ENCODE results near the gene MRPL43.

Gene MRPL43

DNA sequence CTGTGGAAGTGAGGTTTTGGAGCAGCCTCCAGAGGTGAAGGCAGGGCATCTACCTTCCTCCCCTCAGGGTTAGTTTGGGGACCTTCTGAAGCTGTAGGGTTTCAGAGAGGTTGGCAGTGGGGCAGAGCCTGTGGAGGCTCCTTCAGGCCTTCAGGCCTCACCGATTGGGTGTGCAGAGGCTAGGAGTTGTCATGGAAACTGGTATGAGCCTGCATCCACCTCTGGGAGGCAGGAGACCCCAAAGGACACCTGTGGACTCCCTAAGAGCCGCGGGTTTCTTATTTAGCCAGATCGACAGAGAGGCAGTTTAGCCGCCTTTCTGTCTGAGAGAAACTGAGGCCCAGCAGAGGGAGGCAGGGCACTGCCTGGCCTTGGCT is 14.3 kb upstream of the MRPL43 start:
- DNase-seq, result no peak

DNA sequence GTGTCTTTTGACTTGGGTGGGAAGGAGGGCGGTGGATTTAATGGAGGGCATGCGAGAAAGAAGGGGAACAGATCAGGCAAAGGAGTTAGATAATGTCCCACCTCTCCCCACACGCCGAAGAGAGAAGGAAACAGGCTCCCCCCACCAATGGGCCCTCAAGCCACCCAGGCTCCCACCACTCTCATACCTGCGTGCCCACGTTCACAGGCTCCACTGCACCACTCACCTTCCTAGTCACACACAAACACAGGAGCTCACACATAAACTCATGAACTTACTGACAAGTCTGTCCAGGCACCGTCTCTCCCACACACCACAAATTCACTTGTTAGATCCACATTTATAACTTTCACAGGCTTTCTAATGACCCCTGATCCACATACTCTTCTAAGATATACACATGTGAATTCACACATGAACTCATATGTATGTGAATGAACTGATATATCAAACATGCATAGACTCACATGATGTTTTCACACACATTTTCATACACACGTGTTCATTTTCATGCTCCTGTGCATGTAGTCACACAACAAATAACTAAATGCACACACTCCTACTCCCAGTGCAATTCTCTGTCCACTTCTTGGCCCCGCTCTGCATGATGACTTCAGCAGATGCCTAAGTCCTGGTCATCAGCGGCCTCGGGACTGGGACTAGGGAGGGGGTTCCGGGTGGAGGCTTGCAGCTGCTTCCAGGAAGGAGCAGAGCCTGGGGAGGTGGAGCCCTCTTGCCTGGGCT is 13.8 kb upstream of the MRPL43 start:
- DNase-seq, result peak; percentile 49

DNA sequence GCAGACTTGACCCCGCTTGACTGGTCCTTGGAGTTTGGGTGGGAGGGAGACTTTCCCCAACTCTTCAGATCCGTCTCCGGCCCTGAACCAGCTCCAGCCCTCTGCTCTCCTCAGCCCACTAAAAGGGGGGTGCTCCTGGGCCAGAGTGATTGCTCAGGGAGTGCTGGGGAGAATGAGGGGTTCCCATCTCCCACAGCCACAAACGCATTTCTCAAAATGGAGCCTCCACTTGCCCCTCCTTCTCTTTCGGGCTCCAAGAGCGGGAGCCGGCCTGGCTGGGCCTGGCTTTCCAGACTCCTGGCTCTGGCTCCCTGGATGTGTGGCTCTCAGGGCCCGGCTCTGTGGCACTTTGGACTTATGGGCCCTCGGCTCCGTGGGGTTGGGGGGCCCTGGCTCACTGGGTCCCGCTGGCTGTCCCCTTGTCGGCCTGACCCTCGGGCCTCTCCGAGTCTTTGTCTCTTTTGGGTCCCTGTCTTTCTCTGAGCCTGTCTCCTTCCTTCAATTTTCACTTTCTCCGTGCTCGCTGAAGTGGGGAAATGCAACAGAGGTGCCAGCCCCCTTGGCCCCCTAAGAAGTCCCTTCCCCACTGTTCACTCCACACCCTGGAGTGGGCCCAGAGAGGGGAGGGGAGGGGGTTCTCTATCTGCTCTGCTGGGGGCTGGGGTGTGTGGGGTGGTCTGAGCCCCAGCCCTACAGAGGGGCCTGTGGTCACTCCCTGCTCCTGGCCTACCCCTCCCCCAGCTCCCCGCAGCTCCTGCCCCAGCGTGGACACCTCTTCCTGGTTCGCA is 13.0 kb upstream of the MRPL43 start:
- DNase-seq, result peak; percentile 74

DNA sequence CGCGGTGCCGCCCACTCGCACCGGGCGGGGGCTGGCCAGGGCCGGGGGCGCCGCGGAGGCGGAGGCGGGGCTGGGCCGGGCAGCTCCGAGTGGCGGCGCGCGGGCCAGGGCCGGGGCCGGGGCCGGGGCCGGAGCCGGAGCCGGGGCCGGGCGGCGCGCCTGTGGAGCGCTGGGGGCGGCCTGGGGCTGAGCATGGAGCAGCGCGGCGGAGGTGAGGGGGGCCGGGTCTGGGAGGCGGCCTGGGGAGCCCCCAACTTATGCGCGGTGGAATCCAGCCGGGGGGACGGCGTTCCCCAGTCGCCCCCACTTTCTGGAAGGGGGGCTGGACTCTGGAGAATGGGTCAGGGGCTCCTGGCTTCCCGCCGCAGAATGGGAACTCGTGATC is 12.4 kb upstream of the MRPL43 start, which contains the start of gene LZTS2:
Gene LZTS2 (plus strand): TSS at position 67 of the 385 bp plus-strand sequence. CDS start 2,731 bp downstream, outside the sequence.
- no peak for DNase-seq

DNA sequence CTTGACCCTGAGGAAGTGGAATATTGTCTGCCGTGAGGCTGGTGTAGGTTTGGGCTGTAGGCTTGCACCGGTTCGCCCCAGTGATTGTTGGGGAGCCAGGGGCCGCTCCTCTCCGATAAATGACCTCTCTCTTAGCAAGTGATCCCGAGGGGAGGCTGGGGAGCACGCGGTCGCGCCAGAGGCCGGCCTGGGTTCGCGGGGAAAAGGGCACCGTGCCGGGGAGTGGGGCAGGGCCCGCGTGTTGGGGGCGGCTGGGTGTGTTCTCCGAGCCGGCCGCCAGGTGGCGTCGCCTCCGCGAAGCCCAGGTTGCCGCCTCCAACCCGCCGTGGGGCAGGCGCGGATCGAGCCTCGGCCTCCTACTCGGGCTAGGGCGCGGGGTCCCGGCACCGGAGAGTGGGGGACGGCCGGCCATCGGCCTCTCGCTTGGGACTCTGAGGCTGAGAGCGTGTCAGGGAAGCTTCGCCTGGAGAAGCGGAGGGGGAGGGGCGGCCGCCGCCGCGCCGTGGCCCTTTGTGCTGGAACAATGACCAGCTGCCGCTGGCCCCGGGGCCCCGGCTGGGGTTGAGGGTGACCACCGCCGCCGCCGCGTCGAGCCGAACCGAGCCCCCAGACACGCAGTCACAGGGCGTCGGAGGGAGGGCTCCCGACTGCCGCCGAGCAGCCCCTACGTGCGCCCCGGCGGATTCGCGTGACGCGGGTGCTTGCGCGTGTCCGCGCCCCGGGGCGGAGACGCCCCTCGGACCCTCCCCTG is 11.9 kb upstream of the MRPL43 start:
- DNase-seq, result peak; percentile 96

DNA sequence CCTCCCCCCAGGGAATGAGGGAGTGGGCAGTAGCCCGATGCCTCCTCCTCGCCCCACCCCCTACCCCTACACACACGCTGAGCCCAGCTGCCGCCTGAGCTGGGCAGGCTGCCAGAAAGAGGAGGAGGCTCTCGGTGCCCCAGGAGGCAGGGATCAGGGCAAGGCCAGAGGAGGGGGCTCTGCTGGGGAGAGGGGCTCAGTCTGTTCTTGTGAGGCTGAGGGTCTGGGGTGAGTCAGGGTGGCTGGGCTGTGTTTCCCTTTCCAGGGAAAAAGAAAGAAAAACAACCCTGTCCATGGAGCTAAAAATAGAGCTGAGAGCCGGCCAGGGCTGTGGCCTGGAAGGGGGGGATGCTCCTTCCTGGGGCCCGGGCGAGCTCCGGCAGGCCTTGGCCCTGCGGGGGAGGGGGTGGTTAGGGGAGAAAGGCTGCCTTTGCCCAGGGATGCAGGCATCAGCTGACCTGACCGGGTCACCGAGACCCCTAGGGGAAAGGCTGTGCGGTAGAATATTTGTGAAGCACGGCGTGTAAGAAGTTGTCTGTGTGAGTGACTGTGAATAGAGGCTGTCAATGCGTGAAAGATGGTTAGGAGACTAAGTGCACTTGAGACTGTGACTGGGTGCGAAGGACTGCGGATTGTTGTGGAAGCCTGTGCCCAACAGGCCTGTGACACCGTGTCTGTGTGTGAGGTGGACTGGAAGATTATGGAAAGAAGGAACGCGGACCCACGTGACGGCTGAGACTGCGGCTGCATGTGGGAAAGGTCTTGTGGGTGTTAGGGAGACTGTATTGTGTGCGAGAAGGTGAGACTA is 11.1 kb upstream of the MRPL43 start:
- DNase-seq, result peak; percentile 93

DNA sequence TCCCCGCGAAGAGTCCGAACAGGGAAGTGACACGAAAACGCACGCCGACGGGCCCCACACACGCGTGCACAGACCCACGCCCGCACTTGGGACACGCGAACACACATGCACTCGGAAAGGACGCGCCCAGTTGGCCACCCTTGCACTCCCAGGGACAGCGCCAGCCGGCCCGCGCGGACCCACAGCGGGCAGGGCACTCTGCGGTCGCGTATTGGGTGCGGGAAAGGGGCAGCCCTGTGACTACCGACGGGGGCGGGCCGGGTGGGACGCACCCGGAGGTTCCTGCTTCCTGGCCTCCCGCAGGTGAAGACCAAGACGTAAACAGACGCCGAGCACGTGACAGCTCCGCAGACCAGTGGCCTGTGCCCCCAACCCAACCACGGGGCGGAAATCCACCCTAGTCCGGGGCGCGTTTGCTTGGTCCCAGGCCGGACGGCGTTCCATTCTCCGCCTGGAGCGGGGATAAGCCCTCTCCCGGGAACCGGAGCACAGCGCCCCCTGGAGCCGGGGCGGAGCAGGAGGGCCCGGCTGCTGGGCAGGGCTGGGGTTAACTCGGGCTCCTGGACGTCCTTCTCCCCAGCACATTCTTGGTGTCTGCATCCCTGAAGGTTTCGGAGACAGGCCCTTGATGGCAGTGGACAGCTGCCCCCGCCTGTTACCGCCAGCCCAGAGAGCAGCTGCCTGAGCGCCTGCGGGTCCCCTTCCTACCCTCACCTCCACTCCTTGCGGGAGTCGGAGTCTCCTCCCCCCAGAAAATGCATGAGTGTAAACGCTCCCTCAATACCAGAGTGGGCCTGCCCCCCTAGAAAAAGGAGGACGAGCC is 10.3 kb upstream of the MRPL43 start:
- peak; percentile 92 for DNase-seq

DNA sequence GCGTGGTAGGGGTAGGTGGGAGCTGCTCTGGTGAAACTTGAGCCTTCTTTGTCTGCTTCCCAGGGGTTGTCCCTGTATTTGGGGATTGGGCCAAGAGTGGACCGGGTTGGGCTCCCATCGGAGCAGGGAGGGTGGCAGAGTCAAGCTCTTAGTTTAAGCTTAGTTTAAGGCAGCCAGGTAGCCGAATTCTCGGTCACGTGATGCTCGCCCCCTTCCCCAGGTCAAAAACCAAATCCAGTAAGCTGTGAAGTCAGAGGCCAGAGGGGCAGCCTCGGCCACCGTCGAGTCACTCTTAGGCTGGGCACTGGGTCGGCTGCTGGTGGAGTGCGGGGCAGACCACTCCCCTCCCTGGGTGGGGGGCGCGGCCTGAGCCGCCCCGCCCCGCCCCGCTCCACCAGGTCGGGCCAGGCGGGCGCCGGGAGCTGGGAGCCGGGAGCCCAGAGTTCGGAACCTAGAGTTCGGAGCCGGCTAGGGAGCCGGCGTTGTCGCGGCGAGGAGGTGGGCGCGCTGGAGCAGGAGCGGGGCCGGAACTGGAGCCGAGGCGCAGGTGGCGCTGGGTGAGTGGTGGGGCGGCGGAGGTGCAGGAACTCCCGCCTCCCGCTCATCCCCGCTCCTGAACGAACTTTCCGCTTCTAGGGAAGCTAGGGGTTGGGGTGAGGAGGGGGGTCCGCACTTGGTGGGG is 9.5 kb upstream of the MRPL43 start:
- DNase-seq, result peak; percentile 80

DNA sequence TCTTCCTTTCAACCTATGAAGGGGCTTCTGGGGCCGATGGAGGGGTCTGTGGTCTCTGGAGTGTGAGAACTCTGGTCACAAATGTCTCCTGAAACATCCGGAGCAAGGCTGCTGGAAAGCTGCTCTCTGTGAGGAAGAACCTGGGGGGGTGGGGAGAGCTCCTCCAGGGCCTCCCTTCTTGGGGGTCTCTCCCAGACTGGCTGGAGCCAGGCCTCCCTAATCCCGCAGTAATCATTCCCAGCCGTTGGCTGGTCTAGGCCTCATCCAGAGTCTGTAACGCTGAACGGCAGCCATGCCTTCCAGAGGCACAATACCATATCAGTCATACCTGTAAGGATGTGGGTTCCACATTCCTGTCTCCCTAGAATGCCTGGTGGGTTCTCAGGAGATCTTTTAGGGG is 7.9 kb upstream of the MRPL43 start:
- DNase-seq, result no peak

DNA sequence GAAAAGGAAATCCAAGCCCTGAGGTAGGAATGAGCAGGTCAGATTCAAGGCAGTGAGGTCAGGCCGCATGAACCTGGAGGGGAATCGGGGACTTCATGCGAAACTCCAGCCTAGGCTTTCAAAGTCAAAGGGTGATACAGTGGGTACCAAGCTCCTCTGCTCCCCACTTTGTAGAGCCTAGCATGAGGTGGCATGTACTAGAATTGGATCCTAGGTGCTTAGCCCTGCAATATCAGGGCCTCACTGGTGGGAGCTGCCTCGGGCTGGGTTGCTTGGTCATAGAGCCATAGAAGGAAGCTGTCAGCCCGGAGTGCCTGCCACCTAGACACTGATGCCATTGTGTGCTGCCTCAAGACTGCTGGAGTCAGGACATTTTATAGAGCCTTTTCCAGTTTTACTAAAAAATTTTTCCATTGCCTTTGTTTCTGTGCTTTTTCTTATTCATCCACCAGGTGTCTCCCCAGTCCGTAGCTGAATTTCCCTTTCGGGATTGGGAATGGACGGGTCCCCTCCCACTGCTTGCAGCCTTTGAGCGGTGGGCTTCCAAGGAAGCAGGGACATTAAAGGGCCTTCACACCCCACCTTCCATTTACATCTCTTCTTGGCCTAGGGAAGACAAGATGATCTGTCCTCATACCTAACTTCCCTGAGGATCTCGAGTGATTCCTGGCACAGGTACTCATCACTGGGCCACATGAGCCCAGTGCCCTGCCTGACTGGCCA is 6.8 kb upstream of the MRPL43 start:
- peak; percentile 61 for DNase-seq

DNA sequence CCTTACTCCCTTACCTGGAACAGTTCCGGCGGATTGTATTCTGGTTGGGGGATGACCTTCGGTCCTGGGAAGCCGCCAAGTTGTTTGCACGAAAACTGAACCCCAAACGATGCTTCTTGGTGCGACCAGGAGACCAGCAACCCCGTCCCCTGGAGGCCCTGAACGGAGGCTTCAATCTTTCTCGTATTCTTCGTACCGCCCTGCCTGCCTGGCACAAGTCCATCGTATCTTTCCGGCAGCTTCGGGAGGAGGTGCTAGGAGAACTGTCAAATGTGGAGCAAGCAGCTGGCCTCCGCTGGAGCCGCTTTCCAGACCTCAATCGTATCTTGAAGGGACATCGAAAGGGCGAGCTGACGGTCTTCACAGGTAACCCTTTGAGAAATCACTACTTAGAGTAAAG is 1.8 kb upstream of the MRPL43 start:
- DNase-seq, result no peak

DNA sequence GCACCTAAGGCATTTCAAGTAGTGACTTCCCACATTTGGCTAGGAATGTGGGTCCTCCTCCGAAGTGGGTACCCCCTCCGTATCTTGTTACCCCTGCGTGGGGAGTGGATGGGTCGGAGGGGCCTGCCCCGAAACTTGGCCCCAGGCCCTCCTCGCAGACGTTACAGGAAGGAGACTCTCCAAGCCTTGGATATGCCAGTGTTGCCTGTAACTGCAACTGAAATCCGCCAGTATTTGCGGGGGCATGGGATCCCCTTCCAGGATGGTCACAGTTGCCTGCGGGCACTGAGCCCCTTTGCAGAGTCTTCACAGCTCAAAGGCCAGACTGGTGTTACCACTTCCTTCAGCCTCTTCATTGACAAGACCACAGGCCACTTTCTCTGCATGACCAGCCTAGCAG is 869 bp upstream of the MRPL43 start:
- no peak for DNase-seq

DNA sequence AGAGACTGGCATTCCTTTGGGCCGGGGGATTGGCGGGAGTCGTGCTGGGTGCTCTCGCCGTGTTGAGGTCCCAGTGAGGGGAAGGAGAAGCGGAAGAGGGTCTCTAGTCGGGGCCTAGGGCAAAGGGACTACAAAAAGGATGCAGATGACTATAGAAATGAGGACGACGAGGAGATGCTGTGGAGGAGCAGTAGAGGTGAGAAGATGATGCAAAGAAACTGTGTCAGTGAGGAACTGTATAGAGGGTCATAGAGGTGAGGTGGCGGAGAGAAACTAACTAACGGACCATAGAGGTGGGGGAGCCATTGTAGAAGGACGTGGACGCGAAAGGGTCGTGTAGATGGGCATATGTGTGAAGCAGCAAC is 370 bp upstream of the MRPL43 start:
- no peak for DNase-seq

DNA sequence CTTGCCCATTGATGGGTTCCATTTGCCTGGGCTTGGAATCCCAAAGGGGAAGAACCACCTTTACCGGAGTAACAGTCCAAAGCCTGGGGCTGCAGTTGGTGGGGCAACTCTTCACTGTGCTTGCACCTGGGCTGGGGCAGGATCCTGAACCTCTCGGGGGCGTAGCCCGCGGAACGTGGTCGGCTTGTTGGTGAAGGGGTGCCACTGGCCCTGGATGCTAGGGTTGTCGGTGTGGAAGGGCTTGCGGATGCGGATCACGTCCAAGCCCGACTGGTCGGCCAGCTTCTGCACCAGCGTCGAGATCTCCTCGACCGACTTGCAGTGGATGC is 710 bp downstream of the MRPL43 start:
- no peak for DNase-seq

DNA sequence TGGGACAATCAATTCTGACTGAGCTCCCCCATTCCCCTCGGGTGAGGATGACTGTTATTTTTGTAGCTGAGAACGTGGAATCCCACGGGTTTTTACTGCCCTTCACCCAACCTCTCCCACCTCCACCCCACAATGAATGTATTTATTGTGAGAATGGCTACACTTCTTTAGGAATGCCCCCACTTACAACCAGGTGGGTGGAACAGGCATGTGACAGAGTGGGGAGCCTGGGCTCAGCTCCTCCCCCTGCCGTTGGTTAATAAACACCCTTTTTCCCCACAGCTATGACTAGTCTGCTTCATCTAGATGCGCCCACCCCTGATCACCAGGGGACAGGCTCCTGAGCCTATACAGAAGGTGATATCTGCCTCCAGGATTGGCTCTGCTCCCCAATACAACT is 2.0 kb downstream of the MRPL43 start:
- DNase-seq, result no peak

DNA sequence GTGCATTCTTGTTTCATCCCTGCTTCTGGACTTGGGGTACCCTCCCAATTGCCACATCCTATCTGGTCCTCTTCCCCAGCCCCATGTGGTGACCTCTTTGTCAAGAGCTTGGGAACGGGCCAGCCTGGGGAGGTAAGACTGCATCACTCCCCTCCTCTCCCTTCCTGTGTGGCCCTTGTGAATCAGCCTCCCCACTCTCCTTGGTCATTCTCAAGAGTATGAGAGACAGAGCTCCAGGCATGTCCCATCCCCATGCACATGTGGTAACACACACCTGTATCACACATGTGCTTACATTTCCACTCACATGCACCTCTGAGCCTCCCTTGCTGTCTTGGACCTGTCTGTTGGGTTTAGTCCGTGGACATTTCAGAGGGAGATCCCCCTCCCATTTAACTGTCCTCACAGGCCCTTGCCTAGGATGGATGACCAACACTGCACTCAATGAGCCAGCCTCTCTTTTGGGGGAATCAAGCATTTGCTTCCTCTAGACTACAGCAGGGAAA is 2.6 kb downstream of the MRPL43 start:
- DNase-seq, result no peak

DNA sequence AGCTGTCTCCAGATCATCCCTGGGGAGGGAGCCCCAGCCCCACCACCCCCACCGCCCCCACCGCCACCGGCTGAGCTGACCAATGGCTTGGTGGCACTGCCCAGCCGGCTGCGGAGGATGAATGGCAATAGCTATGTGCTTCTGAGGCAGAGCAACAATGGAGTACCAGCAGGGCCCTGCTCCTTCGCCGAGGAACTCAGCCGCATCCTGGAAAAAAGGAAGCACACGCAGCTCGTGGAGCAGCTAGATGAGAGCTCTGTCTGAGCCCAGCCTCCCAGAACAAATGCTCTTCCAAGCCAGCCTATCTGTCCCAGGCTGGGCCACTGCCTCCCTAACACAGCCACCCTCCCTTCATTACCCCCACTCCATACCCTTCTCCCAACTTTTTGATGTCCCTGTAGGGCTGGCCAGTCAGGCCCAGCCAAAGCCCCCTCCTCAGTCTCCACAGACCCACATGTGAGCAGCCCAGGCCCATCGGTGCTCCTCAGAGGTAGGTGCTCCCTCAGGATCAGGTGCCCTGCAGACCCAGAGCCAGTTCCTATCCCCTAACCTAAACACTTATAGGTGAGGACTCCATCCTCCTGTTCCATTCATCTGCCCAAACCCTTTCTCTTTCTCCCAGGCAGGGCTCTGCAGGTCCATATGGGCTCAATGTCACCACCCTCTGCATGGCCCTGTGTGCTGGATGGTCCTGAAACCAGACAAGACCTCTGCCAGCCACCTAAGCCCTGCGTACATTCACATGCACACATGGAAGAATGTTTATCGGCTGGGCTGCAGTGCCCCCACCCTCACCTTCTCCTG is 3.2 kb downstream of the MRPL43 start:
- no peak for DNase-seq

DNA sequence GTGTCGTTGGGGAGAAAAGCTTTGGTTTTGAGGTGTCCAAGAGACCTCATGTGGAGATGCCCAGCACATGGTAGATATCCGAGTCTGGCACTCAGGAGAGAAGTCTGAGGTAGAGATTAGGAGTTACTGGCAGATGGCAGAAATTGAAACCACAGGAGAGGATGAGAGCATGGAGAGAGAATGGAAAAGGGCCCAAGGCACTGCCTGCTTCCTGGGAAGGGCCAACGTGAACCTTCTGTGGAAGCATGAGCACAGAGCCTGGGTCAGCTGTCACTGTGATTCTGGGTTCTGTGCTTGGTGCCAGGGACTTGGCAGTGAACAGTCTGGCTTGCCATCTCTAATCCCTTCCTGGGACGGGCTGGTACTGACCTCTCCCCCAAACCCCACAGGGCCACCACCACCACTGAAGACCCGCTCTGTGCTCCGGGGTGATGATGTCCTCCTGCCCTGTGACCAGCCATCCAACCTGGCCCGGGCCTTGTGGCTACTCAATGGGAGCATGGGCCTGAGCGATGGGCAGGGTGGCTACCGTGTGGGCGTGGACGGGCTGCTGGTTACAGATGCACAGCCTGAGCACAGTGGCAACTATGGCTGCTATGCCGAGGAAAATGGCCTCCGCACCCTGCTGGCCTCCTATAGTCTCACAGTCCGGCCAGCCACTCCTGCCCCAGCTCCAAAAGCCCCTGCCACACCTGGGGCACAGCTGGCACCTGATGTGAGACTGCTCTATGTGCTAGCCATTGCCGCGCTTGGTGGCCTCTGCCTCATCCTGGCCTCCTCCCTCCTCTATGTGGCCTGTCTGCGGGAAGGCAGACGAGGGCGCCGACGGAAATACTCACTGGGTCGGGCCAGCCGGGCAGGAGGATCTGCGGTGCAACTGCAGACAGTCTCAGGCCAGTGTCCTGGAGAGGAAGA is 4.1 kb downstream of the MRPL43 start:
- DNase-seq, result no peak
